ENCODE measurements around the gene RHBDD2. TPM values are rescaled to one million over a fixed set of nuclear protein-coding genes. Genes with fewer than 3 reads are reported as not detected.
A peak's percentile ranks its signal among the peaks of the same experiment; 100 is the strongest.

Gene RHBDD2
- total and polyA plus RNA-seq, 9 of the 15 experiments (the other 6 are each of a cell fraction or from before 2014, with no cell fraction given) = 3.3 to 36.7 (median 17.9) TPM

DNA sequence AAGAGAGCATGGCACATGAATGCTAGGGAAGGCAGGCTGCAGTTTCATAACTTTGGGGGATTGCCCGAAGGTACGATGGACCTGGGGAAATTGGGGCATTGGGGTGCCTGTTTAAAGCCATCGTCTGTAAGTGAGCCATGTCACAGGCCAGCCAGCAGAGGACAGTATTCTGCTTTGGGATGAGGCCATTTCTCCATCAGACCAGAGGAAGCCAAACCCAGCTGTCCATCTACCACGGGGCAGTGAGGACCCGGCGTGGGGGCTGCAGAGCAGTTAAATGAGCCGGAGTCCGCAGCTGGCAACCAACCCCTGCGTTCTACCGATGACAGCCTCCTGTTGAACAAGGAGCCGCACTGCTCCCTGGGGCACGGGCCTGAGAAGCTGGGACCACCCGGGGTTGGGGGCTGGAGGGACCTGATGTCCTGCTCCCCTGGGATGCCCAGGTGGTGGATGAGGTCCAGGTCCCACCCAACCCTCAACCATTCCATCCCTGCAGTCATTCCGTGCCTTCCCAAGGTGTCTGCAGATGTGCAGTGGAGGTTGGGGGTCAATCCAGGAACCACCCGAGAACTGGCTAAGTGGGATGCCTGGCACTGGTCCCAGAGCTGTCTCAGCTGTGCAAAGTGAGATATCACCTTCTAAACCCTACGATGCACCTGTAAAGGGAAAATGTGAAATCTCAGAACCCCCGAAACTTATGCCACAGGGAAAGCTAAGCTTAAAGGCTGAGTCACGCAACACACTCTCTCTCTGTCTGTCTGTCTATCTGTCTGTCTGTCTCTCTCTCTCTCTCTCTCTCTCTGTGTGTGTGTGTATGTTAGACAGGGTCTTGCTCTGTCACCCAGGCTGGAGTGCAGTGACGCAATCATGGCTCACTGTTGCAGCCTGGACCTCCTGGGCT is 12.1 kb upstream of the RHBDD2 start (continued):
- TF ChIP-seq HDAC2 (IDR thresholded peaks at IDR 0.05) (peak; percentile 97), ZNF551 (CRISPR knock-in tag; IDR thresholded peaks at IDR 0.05) (no peak), ZNF639 (CRISPR knock-in tag; conservative IDR thresholded peaks at IDR 0.05 in 1 of 2, IDR thresholded peaks at IDR 0.05 in 1 of 2) (no peak), ZNF449 (CRISPR knock-in tag; IDR thresholded peaks at IDR 0.05) (no peak), PTRF (tag; IDR thresholded peaks at IDR 0.05) (no peak), MYC (IDR thresholded peaks at IDR 0.05; ENCODE audit: low read depth, low read length) (peak; percentile 50; the same call in 1 of the 2 replicates), MYC (CRISPR knock-in tag; IDR thresholded peaks at IDR 0.05; ENCODE audit: borderline replicate concordance, low read depth) (no peak), SOX6 (IDR thresholded peaks at IDR 0.05) (peak; percentile 65), MAFF (IDR thresholded peaks at IDR 0.05; ENCODE audit: low read length) (0 out of 2 replicates have a peak, but pooled peaks have one; percentile 4), ETS2 (tag; IDR thresholded peaks at IDR 0.05; ENCODE audit: borderline replicate concordance, poor library complexity, severe bottlenecking) (no peak), NBN (IDR thresholded peaks at IDR 0.05; ENCODE audit: low read depth) (peak; percentile 88; the same call in 1 of the 2 replicates), POLR2G (IDR thresholded peaks at IDR 0.05; ENCODE audit: low read depth, low read length) (peak; percentile 56), HDAC8 (tag; IDR thresholded peaks at IDR 0.05) (no peak), TFAM (CRISPR knock-in tag; conservative IDR thresholded peaks at IDR 0.05) (no peak), CREBBP (IDR thresholded peaks at IDR 0.05; ENCODE audit: low read depth, low read length) (no peak)
- TF ChIP-seq, protein P1, sequence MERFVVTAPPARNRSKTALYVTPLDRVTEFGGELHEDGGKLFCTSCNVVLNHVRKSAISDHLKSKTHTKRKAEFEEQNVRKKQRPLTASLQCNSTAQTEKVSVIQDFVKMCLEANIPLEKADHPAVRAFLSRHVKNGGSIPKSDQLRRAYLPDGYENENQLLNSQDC (CRISPR knock-in tag; IDR thresholded peaks at IDR 0.05) = no peak
- TF ChIP-seq, protein P2, sequence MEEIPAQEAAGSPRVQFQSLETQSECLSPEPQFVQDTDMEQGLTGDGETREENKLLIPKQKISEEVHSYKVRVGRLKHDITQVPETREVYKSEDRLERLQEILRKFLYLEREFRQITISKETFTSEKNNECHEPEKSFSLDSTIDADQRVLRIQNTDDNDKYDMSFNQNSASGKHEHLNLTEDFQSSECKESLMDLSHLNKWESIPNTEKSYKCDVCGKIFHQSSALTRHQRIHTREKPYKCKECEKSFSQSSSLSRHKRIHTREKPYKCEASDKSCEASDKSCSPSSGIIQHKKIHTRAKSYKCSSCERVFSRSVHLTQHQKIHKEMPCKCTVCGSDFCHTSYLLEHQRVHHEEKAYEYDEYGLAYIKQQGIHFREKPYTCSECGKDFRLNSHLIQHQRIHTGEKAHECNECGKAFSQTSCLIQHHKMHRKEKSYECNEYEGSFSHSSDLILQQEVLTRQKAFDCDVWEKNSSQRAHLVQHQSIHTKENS (CRISPR knock-in tag; IDR thresholded peaks at IDR 0.05) = no peak
- TF ChIP-seq, protein P3, sequence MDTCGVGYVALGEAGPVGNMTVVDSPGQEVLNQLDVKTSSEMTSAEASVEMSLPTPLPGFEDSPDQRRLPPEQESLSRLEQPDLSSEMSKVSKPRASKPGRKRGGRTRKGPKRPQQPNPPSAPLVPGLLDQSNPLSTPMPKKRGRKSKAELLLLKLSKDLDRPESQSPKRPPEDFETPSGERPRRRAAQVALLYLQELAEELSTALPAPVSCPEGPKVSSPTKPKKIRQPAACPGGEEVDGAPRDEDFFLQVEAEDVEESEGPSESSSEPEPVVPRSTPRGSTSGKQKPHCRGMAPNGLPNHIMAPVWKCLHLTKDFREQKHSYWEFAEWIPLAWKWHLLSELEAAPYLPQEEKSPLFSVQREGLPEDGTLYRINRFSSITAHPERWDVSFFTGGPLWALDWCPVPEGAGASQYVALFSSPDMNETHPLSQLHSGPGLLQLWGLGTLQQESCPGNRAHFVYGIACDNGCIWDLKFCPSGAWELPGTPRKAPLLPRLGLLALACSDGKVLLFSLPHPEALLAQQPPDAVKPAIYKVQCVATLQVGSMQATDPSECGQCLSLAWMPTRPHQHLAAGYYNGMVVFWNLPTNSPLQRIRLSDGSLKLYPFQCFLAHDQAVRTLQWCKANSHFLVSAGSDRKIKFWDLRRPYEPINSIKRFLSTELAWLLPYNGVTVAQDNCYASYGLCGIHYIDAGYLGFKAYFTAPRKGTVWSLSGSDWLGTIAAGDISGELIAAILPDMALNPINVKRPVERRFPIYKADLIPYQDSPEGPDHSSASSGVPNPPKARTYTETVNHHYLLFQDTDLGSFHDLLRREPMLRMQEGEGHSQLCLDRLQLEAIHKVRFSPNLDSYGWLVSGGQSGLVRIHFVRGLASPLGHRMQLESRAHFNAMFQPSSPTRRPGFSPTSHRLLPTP (IDR thresholded peaks at IDR 0.05; ENCODE audit: borderline replicate concordance, extremely low read depth, insufficient read length) = no peak
- TF ChIP-seq, protein P4, sequence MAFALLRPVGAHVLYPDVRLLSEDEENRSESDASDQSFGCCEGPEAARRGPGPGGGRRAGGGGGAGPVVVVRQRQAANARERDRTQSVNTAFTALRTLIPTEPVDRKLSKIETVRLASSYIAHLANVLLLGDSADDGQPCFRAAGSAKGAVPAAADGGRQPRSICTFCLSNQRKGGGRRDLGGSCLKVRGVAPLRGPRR (CRISPR knock-in tag; IDR thresholded peaks at IDR 0.05) = no peak

All from K562 (cell line).